PC-9 (cell line): ENCODE data around the gene UBE2M.

ENCODE experiments used
- EZH2 ChIP-seq: fragments of 200-600 bp; sonication (generic); IDR thresholded peaks from 2 replicates; pipeline ENCODE4 v1.8.0; 2017; ENCODE audit warnings: antibody characterized with exemption, low read depth
- TF ChIP-seq, protein P1 (sequence below): fragments of 200-600 bp; sonication (generic); conservative IDR thresholded peaks from 2 replicates; pipeline ENCODE4 v1.6.1; 2017; ENCODE audit warnings: mixed run types, antibody characterized with exemption, mild to moderate bottlenecking, moderate library complexity

DNA sequence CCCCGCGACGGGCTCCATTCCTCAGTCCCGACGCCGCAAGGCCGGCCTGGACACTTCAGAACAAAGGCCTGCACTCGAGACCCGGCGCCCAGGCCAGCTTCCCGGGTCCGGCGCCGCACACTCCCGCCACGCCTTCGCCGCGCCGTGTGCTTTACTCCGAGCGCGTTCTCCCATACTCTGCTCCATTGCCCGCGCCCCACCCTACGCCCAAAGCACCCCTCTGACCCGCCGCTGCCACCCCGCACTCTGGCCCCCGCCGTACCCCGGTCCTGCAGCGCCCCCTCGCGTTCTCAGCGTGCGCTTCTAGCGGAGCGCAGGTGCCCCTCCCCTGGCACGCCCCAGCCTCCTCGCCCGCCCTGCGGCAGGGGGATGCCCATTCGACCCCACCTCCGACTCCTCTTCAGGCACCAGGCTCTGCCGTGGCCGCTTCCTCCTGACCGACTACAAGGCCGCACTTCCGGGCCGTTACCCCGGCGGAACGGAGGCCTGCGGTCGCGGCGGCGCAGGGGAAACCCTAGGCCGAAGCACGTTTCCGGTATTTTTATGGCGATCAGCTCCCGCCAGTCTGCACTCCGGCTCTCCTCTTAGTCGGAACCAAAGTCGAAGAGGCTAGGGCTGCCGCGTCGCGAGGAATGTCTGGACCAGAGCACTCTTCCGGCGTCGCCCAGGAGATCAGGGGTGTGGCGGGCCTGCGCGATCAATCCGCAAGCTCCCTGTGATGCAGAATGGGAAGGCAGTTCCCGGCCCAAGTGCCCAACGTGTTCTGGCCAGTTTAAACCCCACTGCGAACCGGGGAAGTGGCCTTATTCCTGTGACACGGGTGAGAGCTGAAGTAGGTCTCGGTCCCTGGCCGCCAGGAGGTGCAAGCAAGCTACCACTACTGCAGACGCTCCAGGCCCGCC is 38.8 kb downstream of the UBE2M start, which contains the start of gene ZBTB45:
- TF ChIP-seq, protein P1, sequence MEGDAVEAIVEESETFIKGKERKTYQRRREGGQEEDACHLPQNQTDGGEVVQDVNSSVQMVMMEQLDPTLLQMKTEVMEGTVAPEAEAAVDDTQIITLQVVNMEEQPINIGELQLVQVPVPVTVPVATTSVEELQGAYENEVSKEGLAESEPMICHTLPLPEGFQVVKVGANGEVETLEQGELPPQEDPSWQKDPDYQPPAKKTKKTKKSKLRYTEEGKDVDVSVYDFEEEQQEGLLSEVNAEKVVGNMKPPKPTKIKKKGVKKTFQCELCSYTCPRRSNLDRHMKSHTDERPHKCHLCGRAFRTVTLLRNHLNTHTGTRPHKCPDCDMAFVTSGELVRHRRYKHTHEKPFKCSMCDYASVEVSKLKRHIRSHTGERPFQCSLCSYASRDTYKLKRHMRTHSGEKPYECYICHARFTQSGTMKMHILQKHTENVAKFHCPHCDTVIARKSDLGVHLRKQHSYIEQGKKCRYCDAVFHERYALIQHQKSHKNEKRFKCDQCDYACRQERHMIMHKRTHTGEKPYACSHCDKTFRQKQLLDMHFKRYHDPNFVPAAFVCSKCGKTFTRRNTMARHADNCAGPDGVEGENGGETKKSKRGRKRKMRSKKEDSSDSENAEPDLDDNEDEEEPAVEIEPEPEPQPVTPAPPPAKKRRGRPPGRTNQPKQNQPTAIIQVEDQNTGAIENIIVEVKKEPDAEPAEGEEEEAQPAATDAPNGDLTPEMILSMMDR, result peak; percentile 67
- no peak for TF ChIP-seq EZH2
